OCI-LY1 (cell line): ENCODE measurements around the gene MYLIP.

Experiments used
- H2AFZ ChIP-seq: fragments of 200-600 bp; sonication (generic), shearing (Covaris generic); 2 replicates; pipeline ENCODE4 v1.6.0; 2014; ENCODE audit warnings: antibody characterized with exemption, mild to moderate bottlenecking, low read length
- H3F3A ChIP-seq: fragments of 200-600 bp; sonication (generic), shearing (Covaris generic); 2 replicates; pipeline ENCODE4 v1.6.0; 2014; ENCODE audit warnings: mild to moderate bottlenecking, antibody characterized with exemption, low read length, moderate library complexity; ENCODE audit not compliant: insufficient read depth
- H3K27ac ChIP-seq: fragments of 200-600 bp; sonication (generic); 2 replicates; pipeline ENCODE4 v1.5.1; 2014; ENCODE audit warnings: low read length, mixed run types, mild to moderate bottlenecking, low read depth; ENCODE audit not compliant: poor library complexity, severe bottlenecking
- H3K27me3 ChIP-seq: fragments of 200-600 bp; sonication (generic); 2 replicates; pipeline ENCODE4 v1.6.0; 2014; ENCODE audit warnings: antibody characterized with exemption, mild to moderate bottlenecking, low read length, moderate library complexity; ENCODE audit not compliant: insufficient read depth
- H3K36me3 ChIP-seq: fragments of 200-600 bp; sonication (generic); 2 replicates; pipeline ENCODE4 v1.6.1; 2014; ENCODE audit warnings: mild to moderate bottlenecking, antibody characterized with exemption, low read length, moderate library complexity, mixed read lengths; ENCODE audit not compliant: insufficient read depth
- H3K4me1 ChIP-seq: fragments of 200-600 bp; sonication (generic); 2 replicates; pipeline ENCODE4 v1.5.1; 2014; ENCODE audit warnings: mild to moderate bottlenecking, low read length, moderate library complexity; ENCODE audit not compliant: insufficient read depth, severe bottlenecking
- H3K4me2 ChIP-seq: fragments of 200-600 bp; sonication (generic), shearing (Covaris generic); 2 replicates; pipeline ENCODE4 v1.6.1; 2014; ENCODE audit warnings: low read length
- H3K4me3 ChIP-seq: fragments of 200-600 bp; sonication (generic); 2 replicates; pipeline ENCODE4 v1.5.1; 2014; ENCODE audit warnings: low read length, low read depth, mild to moderate bottlenecking, mixed read lengths; ENCODE audit not compliant: poor library complexity, severe bottlenecking
- H3K79me2 ChIP-seq: fragments of 200-600 bp; shearing (Covaris generic); 2 replicates; pipeline ENCODE4 v1.6.1; 2016; ENCODE audit warnings: mixed run types, low read length, mixed read lengths; ENCODE audit not compliant: insufficient read depth
- H3K9ac ChIP-seq: fragments of 200-600 bp; sonication (generic), shearing (Covaris generic); 2 replicates; pipeline ENCODE4 v1.6.1; 2014; ENCODE audit warnings: mild to moderate bottlenecking, low read length, mixed read lengths
- H3K9me2 ChIP-seq: fragments of 200-600 bp; sonication (generic), shearing (Covaris generic); 2 replicates; pipeline ENCODE4 v1.6.1; 2014; ENCODE audit warnings: low read depth, mild to moderate bottlenecking, low read length, mixed read lengths
- H3K9me3 ChIP-seq: fragments of 200-600 bp; shearing (Covaris generic); 2 replicates; pipeline ENCODE4 v1.6.1; 2014; ENCODE audit warnings: low read length, mixed read lengths
- H4K20me1 ChIP-seq: fragments of 200-600 bp; sonication (generic), shearing (Covaris generic); 2 replicates; pipeline ENCODE4 v1.6.0; 2016; ENCODE audit warnings: mild to moderate bottlenecking, low read length; ENCODE audit not compliant: insufficient read depth
- EZH2 ChIP-seq: fragments of 200-600 bp; sonication (generic), shearing (Covaris generic); IDR thresholded peaks from 2 replicates; pipeline ENCODE4 v1.8.0; 2017; ENCODE audit warnings: borderline replicate concordance, mixed run types, mild to moderate bottlenecking, antibody characterized with exemption, low read length, moderate library complexity, mixed read lengths
- TF ChIP-seq, protein P1 (sequence below): fragments of 200-600 bp; sonication (generic), shearing (Covaris generic); IDR thresholded peaks from 2 replicates; pipeline ENCODE4 v1.5.1; 2017; ENCODE audit warnings: mild to moderate bottlenecking, antibody characterized with exemption, low read length, moderate library complexity, mixed read lengths

MYLIP gene

DNA sequence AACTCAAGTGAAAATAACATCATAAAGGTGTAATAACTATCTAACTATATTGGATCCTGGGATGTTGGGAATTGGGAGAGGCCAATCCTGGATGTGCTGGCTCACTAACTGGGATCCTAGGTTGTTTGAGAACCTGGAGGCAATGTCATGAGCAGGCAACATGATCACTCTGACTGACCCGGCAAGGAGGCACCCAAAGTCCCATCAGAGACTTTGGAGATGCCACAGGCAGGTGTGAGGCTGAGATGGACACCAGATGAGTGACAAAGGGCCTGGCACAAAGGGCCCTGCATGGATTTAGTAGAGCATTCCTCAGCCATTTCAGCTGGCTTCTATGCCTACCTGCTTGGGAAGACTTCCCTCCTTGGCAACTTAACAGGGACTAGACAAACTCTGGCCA lies 38.4 kb upstream of the MYLIP start:
- Histone ChIP-seq H3K27ac (no peak overlapping the region), H3K9me3 (no peaks in the 10 kb centered on the region), H2AFZ (no peak overlapping the region), H4K20me1 (no peaks in the 10 kb centered on the region), H3K36me3 (no peaks in the 10 kb centered on the region), H3K9me2 (no peaks in the 10 kb centered on the region), H3K9ac (no peak overlapping the region), H3K27me3 (peaks cover 6% of the 10 kb centered on the region), H3K4me2 (no peak overlapping the region), H3F3A (no peaks in the 10 kb centered on the region), H3K4me3 (no peak overlapping the region), H3K79me2 (no peaks in the 10 kb centered on the region), H3K4me1 (no peaks in the 10 kb centered on the region)
- no peak for TF ChIP-seq EZH2

DNA sequence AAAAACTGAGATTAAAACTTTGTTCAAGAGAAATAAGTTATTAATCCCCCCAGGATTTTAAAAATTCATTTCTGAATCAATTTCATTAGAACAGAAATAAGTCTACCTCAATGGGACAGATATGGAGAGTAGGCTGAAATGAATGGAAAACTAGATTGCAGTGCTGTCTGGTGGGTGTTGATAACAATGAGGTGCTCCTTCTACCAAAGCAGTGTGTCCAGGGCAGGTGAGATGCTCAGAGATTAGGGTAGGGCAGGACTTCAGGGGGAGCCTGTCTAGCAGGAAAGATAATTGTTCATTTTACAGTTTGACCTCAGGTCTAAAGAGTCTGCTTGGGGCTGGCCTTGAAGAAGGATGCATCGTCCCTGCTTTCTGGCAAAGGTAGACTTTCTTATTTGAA lies 38.0 kb upstream of the MYLIP start:
- H3K9ac ChIP-seq = no peak overlapping the region
- H4K20me1 ChIP-seq = no peaks in the 10 kb centered on the region
- TF ChIP-seq, protein P1, sequence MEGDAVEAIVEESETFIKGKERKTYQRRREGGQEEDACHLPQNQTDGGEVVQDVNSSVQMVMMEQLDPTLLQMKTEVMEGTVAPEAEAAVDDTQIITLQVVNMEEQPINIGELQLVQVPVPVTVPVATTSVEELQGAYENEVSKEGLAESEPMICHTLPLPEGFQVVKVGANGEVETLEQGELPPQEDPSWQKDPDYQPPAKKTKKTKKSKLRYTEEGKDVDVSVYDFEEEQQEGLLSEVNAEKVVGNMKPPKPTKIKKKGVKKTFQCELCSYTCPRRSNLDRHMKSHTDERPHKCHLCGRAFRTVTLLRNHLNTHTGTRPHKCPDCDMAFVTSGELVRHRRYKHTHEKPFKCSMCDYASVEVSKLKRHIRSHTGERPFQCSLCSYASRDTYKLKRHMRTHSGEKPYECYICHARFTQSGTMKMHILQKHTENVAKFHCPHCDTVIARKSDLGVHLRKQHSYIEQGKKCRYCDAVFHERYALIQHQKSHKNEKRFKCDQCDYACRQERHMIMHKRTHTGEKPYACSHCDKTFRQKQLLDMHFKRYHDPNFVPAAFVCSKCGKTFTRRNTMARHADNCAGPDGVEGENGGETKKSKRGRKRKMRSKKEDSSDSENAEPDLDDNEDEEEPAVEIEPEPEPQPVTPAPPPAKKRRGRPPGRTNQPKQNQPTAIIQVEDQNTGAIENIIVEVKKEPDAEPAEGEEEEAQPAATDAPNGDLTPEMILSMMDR = no peak
- no peak for TF ChIP-seq EZH2
- H3K27me3 ChIP-seq = peaks cover 6% of the 10 kb centered on the region
- no peak overlapping the region for H3K4me3 ChIP-seq
- H3K4me1 ChIP-seq = no peaks in the 10 kb centered on the region
- H2AFZ ChIP-seq = no peak overlapping the region
- no peak overlapping the region for H3K4me2 ChIP-seq
- H3K79me2 ChIP-seq = no peaks in the 10 kb centered on the region
- H3K9me3 ChIP-seq = no peaks in the 10 kb centered on the region
- no peaks in the 10 kb centered on the region for H3K9me2 ChIP-seq
- no peak overlapping the region for H3K27ac ChIP-seq
- H3K36me3 ChIP-seq = no peaks in the 10 kb centered on the region
- H3F3A ChIP-seq = no peaks in the 10 kb centered on the region

DNA sequence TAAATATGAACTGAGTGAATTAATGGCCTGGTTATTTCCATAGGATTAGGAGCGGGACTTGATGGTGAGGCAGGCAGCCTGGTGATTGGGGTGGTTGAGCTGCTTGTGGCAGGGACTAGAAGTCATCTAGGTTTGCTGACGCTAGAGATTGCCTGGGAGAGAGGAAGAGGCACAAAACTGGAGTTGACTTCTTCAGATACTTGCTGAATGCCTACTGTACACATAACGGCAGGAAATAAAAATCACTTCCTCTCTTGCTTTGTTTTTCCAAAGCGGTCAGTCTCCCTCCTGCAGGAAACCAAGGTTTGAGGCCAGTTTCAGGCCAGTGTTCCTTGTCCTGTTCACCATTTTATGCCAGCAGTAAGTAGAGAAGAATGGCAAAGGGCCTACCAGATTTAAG lies 36.7 kb upstream of the MYLIP start:
- H3K36me3 ChIP-seq = no peaks in the 10 kb centered on the region
- H3F3A ChIP-seq = no peaks in the 10 kb centered on the region
- H3K4me3 ChIP-seq = no peak overlapping the region
- H3K4me1 ChIP-seq = no peaks in the 10 kb centered on the region
- no peak overlapping the region for H3K9ac ChIP-seq
- H3K4me2 ChIP-seq = no peak overlapping the region
- H3K27ac ChIP-seq = no peak overlapping the region
- TF ChIP-seq EZH2 = no peak
- TF ChIP-seq, protein P1 = no peak
- no peaks in the 10 kb centered on the region for H4K20me1 ChIP-seq
- H3K9me3 ChIP-seq = no peaks in the 10 kb centered on the region
- H3K27me3 ChIP-seq = peaks cover 6% of the 10 kb centered on the region
- no peaks in the 10 kb centered on the region for H3K9me2 ChIP-seq
- H3K79me2 ChIP-seq = no peaks in the 10 kb centered on the region
- H2AFZ ChIP-seq = no peak overlapping the region

DNA sequence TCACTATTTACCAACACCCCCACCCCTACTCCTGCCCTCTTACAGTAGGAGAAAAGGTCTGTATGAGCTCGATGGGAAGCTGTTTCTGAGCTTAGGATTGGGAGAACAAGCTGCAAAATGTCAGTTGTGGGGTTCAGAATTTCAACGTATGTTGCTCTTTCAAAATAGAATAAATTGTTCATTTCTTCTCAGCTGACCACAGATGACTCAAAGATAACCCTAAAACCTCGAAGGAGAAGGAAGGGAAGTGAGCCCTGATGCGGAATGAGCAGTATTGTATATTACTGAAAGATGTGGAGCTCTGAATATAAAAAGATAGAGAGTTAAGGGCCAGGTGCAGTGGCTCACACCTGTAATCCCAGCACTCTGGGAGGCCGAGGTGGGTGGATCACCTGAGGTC lies 35.9 kb upstream of the MYLIP start:
- Histone ChIP-seq H3K79me2 (no peaks in the 10 kb centered on the region), H3F3A (no peaks in the 10 kb centered on the region), H3K36me3 (no peaks in the 10 kb centered on the region), H3K27ac (no peak overlapping the region), H3K4me1 (no peaks in the 10 kb centered on the region), H3K9ac (no peak overlapping the region), H3K27me3 (peaks cover 5% of the 10 kb centered on the region), H3K9me2 (no peaks in the 10 kb centered on the region), H3K4me2 (no peak overlapping the region), H4K20me1 (no peaks in the 10 kb centered on the region), H3K9me3 (no peaks in the 10 kb centered on the region), H2AFZ (no peak overlapping the region), H3K4me3 (no peak overlapping the region)
- TF ChIP-seq, protein P1 = no peak
- TF ChIP-seq EZH2 = no peak
